ENCODE results near the gene RGS3.
"Not testable (repeated sequence)": the region's sequence is repeated elsewhere in the genome, so short reads cannot be mapped to it uniquely, and the experiment has no call there.

RGS3 gene

GRCh38 chr9:113638897-113639296, 175.4 kb downstream of the RGS3 start:
- CTCF ChIA-PET = interaction anchor here (0.6 to 1.1 kb wide), 3 partner anchors 16 to 173 kb away, joined by 3 to 5 read pairs (median 3); no protein-coding TSS in a partner anchor
- no peak for TF ChIP-seq KLF1 (tag by site-specific recombination; IDR thresholded peaks at IDR 0.05)
- no peak for TF ChIP-seq ZXDB (tag by site-specific recombination; IDR thresholded peaks at IDR 0.05)
- TF ChIP-seq ZNF239 (tag by site-specific recombination; IDR thresholded peaks at IDR 0.05) = no peak
- no peak for TF ChIP-seq ZNF639 (tag by site-specific recombination; IDR thresholded peaks at IDR 0.05)
- no peak for TF ChIP-seq ZNF248 (tag by site-specific recombination; IDR thresholded peaks at IDR 0.05)
- TF ChIP-seq ZNF658 (tag by site-specific recombination; IDR thresholded peaks at IDR 0.05) = no peak
- no peak for TF ChIP-seq ZNF23 (tag by site-specific recombination; IDR thresholded peaks at IDR 0.05; ENCODE audit: borderline replicate concordance)
- no peak for TF ChIP-seq ZBTB1 (tag by site-specific recombination; IDR thresholded peaks at IDR 0.05)
- no peak for TF ChIP-seq ZEB2 (tag by site-specific recombination; IDR thresholded peaks at IDR 0.05)
- TF ChIP-seq ZNF792 (tag by site-specific recombination; IDR thresholded peaks at IDR 0.05) = no peak
- TF ChIP-seq ZNF548 (tag by site-specific recombination; IDR thresholded peaks at IDR 0.05) = no peak
- TF ChIP-seq ZNF391 (tag by site-specific recombination; IDR thresholded peaks at IDR 0.05; ENCODE audit: borderline replicate concordance, low read depth) = no peak
- no peak for TF ChIP-seq ZNF266 (tag by site-specific recombination; IDR thresholded peaks at IDR 0.05; ENCODE audit: low read depth)
- TF ChIP-seq GLIS2 (tag by site-specific recombination; IDR thresholded peaks at IDR 0.05) = no peak
- TF ChIP-seq ZNF777 (tag by site-specific recombination; IDR thresholded peaks at IDR 0.05; ENCODE audit: borderline replicate concordance) = no peak
- TF ChIP-seq GFI1B (tag by site-specific recombination; IDR thresholded peaks at IDR 0.05) = no peak
- TF ChIP-seq ZNF341 (tag by site-specific recombination; IDR thresholded peaks at IDR 0.05; ENCODE audit: low read depth) = no peak
- TF ChIP-seq GLI4 (tag by site-specific recombination; IDR thresholded peaks at IDR 0.05) = no peak
- no peak for TF ChIP-seq GLI2 (tag by site-specific recombination; IDR thresholded peaks at IDR 0.05; ENCODE audit: borderline replicate concordance, low read depth)
- TF ChIP-seq ZNF2 (tag by site-specific recombination; IDR thresholded peaks at IDR 0.05) = no peak

GRCh38 chr9:113639411-113639970, 176.0 kb downstream of the RGS3 start:
- H3K36me3 ChIP-seq (ENCODE audit: control insufficient read depth in 2 of 2, insufficient read depth in 1 of 2, low read length in 2 of 2); H3K9me3 ChIP-seq (ENCODE audit: control insufficient read depth, insufficient read depth, low read depth, low read length); H3K4me3 ChIP-seq (ENCODE audit: low read depth, low read length); H3K4me1 ChIP-seq (ENCODE audit: control insufficient read depth, insufficient read depth, low read length); H3K27ac ChIP-seq (ENCODE audit: extremely low read depth, low read depth, low read length); POLR2A ChIA-PET: not testable (repeated sequence)
- CTCF ChIA-PET = interaction anchor here (0.6 to 1.1 kb wide), 2 partner anchors 48 to 188 kb away, joined by 5 read pairs; no protein-coding TSS in a partner anchor

More at GRCh38 chr9:113638897-113639296, 175.4 kb downstream of the RGS3 start:
- Histone ChIP-seq H3K9me3 (ENCODE audit: control insufficient read depth, insufficient read depth, low read depth, low read length) (no peaks in the 10 kb centered on the region), H3K27ac (ENCODE audit: extremely low read depth, low read depth, low read length) (no peak overlapping the region), H3K4me3 (ENCODE audit: low read depth, low read length) (no peak overlapping the region), H3K4me1 (ENCODE audit: control insufficient read depth, insufficient read depth, low read length) (no peaks in the 10 kb centered on the region), H3K36me3 (ENCODE audit: control insufficient read depth in 2 of 2, insufficient read depth in 1 of 2, low read length in 2 of 2) (no peaks in the 10 kb centered on the region)
- POLR2A ChIA-PET = no interaction called here

- CTCF ChIA-PET = interaction anchor here (0.6 to 1.3 kb wide), 2 partner anchors 49 to 189 kb away, joined by 3 to 5 read pairs; no protein-coding TSS in a partner anchor
These were observed 176.9 kb downstream of the RGS3 start for GRCh38 chr9:113640418-113640817.

More at GRCh38 chr9:113640418-113640817, 176.9 kb downstream of the RGS3 start:
- TF ChIP-seq KLF9 (tag by site-specific recombination; IDR thresholded peaks at IDR 0.05; ENCODE audit: low read depth) (no peak), ZSCAN5A (tag by site-specific recombination; IDR thresholded peaks at IDR 0.05) (no peak), ZNF280D (tag by site-specific recombination; IDR thresholded peaks at IDR 0.05) (no peak), ZNF660 (tag by site-specific recombination; IDR thresholded peaks at IDR 0.05) (no peak)
- Histone ChIP-seq H3K9me3 (ENCODE audit: control insufficient read depth, insufficient read depth, low read depth, low read length) (no peaks in the 10 kb centered on the region), H3K4me1 (ENCODE audit: control insufficient read depth, insufficient read depth, low read length) (no peaks in the 10 kb centered on the region), H3K36me3 (ENCODE audit: control insufficient read depth in 2 of 2, insufficient read depth in 1 of 2, low read length in 2 of 2) (no peaks in the 10 kb centered on the region), H3K4me3 (ENCODE audit: low read depth, low read length) (no peak overlapping the region), H3K27ac (ENCODE audit: extremely low read depth, low read depth, low read length) (no peak overlapping the region)
- POLR2A ChIA-PET = no interaction called here

Measured in HEK293 (cell line).